ENCODE measurements around the gene PIGH.

- TF ChIP-seq YY1 (IDR thresholded peaks at IDR 0.05; ENCODE audit: insufficient read depth, insufficient read length) = no peak
- no peak for TF ChIP-seq ZNF274 (IDR thresholded peaks at IDR 0.05; ENCODE audit: low read depth, low read length)
- no peak for TF ChIP-seq SUZ12 (IDR thresholded peaks at IDR 0.05; ENCODE audit: extremely low read depth, insufficient read depth, insufficient read length)
These were observed 46.1 kb upstream of the PIGH start for GRCh38 chr14:67646131-67646530.

All from NT2/D1 (cell line).